NCI-H345 (cell line): ENCODE measurements around the gene MANBA.
"Not testable (repeated sequence)": the region's sequence is repeated elsewhere in the genome, so short reads cannot be mapped to it uniquely, and the experiment has no call there.

ENCODE experiments used
- DNase-seq: peaks from one replicate; lab custom pipeline; 2025; lab: John Stamatoyannopoulos, UW

The MANBA gene

DNA sequence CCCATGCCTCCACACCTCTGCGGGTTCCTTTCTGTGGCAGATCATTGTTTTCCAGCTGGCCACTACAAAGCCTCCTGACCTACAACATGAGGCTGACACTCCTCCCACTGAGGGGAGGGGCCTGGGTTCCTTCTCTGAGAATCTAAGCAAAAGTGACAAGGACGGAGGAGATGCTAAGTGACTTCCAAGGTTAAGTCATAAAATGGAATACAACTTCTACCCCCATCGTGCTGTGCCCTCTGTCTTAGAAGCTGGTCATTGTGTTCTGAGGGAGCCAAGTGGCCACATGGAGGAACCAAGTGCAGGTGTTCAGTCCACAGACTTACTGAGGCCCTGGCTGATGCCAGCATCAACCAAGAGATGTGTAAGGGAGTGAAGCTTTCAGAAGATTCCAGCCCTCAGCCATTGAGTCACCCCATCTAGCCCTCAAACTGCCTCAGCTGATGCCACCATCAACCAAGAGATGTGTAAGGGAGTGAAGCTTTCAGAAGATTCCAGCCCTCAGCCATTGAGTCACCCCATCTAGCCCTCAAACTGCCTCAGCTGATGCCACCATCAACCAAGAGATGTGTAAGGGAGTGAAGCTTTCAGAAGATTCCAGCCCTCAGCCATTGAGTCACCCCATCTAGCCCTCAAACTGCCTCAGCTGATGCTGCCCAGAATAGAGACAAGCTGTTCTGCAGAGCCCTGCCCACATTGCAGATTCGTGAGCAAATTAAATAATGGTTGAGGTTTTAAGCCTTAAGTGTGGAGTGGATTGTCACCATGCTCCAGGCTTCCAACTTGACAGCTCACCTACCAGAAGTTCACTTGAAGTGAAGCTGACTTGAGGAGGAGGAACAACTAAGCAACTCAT is 140.8 kb downstream of the MANBA start:
- DNase-seq, result not testable (repeated sequence)

- DNase-seq, result not testable (repeated sequence)
Observed at GRCh38 chr4:102619021-102619420, 141.7 kb downstream of the MANBA start.

GRCh38 chr4:102616636-102617035 is 144.1 kb downstream of the MANBA start:
- DNase-seq, result no peak

DNA sequence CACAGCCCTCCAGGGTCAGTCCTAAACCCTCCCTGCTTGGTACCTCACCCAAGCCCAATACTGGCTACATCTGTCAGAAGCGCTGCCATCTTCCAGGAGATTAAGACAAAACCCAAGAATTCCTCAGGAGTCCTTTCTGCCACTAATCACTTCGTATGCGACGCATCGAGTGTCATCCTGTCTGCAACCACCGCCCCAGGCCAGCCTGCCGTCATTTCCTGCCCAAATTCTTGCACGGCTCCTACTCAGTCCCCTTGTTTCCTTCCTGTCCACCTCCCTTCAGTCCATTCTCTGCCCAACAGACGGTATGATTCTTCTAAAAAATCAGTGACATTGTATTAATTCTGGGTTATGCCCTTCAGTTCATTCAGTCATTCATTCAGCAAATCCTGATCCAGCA is 146.0 kb downstream of the MANBA start:
- no peak for DNase-seq

DNA sequence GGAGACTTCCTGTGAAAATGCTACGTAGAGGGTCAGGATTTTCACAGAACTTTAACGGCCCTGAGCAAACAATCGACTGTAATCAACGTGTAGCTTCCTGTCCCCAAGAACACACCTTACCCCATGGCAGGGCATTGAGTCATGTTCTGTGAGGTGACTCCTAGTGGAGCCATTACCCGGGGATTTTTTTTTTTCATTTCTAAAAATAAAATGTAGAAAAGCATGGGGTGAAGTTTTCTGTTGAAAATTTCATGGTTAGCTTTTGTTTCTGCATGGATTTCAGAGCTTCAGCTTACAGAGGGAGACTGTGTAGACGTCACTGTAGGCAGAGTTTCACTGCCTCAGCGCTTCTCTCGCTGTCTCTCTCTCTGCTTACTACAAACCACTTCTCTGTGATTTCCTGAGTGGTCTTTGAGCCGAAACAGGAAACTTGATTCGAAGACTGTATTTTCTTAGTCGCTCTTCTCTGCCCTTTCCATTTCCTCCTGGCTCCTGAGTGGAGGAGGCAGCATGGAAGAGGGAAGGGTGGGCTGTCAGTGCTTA is 147.9 kb downstream of the MANBA start:
- no peak for DNase-seq

DNA sequence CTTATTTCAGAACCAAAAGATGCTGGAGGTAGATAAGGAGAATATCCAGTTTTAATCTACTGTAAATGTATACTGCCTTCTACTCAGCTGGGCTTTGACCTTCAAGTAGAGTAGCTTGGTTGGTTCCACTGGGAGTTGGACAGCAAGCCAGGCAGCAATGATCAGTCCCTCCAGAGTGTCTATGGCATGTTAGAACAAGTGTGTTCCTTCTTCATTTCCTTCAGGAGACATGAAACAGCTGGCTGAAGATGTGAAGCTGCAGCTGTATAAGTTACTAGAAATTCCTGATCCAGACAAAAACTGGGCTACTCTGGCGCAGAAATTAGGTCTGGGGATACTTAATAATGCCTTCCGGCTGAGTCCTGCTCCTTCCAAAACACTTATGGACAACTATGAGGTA is 148.6 kb downstream of the MANBA start:
- no peak for DNase-seq

DNA sequence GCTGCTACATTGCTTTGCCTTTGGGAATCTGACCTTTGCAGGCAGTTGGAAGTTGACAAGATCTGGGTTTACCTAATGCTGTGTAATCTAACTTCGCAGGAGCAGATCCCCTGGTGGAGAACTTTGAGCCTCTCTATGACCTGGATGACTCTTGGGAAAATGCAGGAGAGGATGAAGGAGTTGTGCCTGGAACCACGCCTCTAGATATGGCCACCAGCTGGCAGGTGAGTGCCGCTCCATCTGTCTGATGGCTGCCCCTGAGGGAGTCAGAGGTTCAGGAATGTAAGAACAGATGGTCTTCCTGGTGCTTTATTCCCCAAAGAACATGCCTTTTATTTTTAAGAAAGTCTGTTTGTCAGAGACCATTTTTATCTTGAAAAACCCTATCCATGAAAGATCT is 150.3 kb downstream of the MANBA start:
- no peak for DNase-seq

DNA sequence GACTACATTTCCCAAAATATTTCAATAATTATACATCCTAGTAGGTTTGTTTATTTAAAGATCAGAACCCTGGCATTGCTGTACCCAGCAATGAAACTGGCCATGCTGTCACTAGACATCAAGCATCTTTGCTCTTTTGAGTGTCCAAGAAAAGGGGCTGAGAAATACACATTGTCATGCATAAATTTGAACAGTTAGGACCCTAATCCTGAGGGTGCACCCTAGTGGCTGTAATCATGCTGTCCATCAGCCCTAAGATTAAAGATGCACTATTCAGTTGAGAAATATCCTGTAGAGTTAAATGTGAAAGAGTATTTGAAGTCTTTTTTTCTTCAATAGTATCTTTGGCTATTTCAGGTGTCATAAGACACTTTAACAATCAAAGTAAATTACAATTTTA is 150.8 kb downstream of the MANBA start:
- no peak for DNase-seq

DNA sequence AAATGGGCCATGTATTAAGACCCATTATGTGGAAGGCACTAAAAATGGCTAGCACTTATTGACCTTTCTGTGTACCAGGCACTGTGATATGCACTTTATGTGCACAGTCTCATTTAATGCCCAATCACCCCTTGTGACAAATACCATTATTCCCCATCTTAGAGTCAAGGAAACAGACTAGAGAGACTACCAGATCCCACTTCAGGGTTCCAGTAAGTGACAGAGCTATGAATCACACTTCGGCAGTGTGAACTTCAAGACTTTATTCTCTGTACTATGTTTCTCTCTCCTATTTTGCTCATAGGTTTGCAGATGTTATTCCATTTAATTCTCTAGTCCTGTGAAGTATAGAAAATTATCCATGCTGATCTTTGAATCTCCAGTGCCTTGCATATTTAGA is 152.6 kb downstream of the MANBA start:
- no peak for DNase-seq

DNA sequence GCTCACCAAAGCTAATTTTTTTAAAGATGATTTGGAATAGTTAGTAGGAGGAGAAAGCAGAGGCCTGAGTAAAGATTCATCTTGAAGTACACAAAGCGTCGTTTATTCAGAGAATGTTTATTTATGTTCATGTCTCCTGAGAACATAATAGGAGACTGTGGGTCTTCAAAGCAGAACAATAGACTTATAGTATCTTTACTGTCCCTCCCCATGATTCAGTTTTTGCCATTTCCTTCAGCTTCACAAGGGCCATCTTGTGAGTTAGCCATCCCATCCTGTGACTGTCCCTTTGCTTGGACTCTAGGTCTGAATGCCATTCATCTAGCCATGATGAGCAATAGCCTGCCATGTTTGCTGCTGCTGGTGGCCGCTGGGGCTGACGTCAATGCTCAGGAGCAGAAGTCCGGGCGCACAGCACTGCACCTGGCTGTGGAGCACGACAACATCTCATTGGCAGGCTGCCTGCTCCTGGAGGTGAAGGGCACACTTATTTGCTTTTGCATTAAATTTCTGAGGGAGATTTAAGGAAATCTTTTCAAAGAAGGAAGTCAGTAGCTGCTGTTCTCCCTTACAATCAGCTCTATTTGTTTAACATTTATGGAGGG is 153.8 kb downstream of the MANBA start:
- DNase-seq, result no peak

GRCh38 chr4:102606261-102606660 is 154.5 kb downstream of the MANBA start:
- DNase-seq, result no peak

DNA sequence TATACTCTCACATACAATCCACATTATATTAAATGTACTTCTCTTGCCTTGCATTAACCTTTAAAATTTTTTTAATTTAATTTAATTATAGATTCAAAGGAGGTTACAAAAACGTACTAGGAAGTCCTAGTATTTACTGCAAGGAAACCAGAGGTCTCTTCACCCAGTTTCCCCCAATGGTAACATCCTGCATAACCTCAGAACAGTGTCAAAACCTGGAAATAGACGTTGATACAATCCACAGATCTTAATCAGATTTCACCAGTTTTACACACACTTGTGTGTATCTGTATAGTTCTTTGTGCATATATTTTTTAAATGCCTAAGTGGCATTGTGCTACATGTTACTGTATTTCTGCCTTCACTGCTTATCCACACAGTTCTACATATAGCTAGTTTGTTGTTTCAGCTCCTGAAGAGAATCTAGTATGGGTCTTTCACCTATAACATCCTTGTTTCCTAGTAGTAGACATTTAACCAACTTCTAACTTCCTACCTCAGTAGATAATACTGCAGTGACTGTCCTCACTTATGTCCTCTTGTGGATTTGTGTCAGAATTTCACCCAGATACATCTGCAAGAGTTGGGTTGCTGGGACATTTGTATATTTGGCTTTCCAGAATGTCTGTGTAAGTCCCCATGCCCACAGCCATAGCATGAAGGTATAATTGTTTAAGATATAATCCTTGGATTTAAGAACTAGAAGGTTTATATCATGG is 156.4 kb downstream of the MANBA start:
- DNase-seq, result no peak

GRCh38 chr4:102601586-102602227 is 159.1 kb downstream of the MANBA start:
- DNase-seq, result no peak

DNA sequence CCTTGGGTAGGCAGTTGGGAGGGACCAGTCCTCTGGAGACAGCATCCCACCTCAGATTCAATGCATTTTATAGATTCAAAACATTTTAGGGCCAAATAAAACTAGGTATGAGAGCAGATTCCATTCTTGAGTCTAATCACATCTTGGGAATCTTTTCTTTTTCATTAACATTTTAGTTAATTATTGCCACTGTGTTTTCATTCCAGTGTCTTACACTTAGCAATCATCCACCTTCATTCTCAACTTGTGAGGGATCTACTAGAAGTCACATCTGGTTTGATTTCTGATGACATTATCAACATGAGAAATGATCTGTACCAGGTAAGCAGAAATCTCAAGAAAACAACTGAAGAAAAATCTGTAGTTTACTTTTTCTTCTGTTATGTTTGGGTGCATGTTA is 160.1 kb downstream of the MANBA start:
- no peak for DNase-seq

- no peak for DNase-seq
Observed at GRCh38 chr4:102599886-102600285, 160.9 kb downstream of the MANBA start.

DNA sequence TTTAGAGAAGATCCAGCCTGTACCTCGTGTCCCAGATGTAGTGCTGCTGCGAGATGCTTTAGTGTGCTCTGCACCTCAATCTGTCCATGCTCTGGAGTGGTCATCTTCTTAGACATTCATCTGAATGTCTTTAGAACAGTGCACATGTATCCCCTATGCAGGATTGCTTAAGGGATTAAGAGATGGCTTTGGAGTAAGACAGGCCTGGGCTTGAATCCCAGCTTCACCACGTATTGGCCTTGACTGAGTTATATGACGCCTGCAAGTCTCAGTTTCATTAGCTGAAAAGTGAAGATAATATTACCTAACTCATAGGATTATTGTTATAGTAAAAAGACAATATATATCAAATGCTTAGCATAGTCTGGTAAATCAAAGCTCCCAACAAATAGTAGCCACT is 161.3 kb downstream of the MANBA start:
- no peak for DNase-seq

DNA sequence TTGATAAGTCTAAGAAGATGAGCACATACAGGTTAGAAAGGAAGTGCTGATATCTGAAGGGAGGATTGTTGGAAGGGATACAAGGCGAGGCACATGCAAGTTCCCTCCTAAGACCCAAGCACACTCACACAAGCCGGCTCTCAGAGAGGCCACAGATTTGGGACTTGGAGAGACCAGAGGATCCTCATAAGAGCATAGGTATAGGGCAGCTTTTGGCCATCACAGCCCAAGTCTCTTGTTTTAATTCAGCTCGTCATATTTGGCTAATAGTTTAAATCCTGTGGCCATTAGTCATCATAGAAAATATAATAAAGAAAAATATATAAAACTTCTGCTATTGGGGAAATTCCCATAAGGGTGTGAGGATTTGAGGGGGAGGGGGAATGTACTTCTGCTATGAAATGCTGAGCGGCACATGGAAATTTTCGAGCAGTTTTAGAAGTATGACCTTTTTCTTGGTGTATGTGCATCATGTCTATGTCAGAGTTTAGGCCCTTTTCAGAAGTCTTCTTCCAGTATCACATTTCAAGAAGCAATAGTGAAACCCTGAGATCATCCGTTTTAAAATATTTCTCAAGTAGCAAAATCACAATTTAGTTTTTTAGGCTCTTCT is 161.9 kb downstream of the MANBA start:
- no peak for DNase-seq

DNA sequence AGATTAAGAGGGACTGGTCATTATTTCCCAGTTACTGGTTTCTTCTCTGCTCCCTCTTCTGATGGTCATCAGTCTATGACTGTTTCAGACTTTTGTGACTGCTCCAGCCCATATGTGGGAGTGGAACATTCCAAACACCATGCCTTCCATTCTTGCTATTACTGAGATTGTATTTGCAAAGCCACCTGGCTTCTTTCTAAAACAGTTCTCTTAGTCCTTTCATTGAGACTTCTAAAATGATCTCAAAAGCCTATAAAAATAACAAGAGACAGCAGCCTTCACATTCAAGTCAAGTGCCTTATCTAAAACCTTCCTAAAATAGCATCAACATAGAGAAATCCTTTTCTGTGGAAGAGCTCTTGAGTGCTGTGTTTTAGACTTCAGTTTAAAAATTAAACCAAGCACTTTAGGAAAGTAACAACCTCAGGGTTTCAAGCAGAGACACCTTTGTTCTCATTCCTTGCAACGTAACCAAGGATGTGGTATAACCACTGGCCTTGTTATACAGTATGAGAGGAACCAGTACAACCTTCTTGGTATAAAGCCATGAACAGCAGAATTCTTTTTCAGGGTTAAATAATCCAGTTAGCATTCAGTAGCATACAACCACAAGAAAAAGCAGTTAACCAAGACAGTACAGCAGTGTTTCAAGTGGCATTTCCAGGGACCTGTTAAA is 162.5 kb downstream of the MANBA start:
- no peak for DNase-seq

- DNase-seq, result no peak
Observed at GRCh38 chr4:102596532-102596931, 164.2 kb downstream of the MANBA start.

DNA sequence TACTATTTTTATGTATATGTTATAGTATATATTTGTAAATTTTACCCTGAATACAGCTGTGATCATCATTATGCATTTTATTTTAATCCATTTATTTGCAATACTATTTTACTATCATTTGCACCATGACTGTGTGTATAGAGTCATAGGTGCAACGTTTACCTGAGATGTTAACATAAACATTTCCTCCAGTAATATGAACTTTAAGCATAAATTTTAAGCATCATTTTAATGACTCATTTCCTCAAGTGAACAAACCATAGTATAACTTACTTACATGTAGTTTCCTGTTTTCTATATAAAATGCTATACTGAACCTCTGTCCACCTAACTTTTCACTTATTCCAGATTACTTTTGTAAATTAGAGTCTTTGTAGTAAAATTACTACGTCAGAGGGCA is 166.8 kb downstream of the MANBA start:
- DNase-seq, result no peak

DNA sequence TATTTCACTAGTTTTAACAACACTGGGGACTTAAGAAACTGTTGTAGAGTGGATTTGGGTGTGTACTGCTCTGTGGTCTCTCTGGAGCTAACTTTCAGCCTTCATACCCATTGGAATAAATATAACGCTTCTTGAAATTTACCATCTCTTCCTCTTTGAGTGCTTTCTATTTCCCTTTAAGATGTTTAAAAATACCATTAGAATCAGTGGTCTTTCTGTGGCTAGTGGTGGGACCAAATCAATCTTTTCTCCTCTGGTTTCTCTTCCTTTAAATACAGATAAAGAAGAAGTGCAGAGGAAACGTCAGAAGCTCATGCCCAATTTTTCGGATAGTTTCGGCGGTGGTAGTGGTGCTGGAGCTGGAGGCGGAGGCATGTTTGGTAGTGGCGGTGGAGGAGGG is 167.6 kb downstream of the MANBA start:
- DNase-seq, result no peak
